ENCODE data around the gene MYO9B. TPM values are rescaled to one million over a fixed set of nuclear protein-coding genes. Genes with fewer than 3 reads are reported as not detected.
A peak's percentile ranks its signal among the peaks of the same experiment; 100 is the strongest.

Gene MYO9B
- total and polyA plus RNA-seq, 4 donors = 44.3 to 121 (median 97.2) TPM

GRCh38 chr19:17235971-17236777 lies 160.6 kb downstream of the MYO9B start:
- TF ChIP-seq CTCF (IDR thresholded peaks at IDR 0.05; ENCODE audit: control extremely low read depth, extremely low read depth) = no peak
- ATAC-seq (ENCODE audit: insufficient read depth, low FRiP score) (peak; percentile 9), DNase-seq (peak; percentile 41 to 70 (median 57))
- Histone ChIP-seq H3K27me3 (ENCODE audit: control insufficient read depth in 3 of 3, insufficient read depth in 3 of 3, low read length in 2 of 3) (no peaks in the 10 kb centered on the region), H3K9me3 (ENCODE audit: control insufficient read depth in 4 of 4, insufficient read depth in 3 of 4, low read length in 3 of 4) (no peaks in the 10 kb centered on the region), H3K4me1 (ENCODE audit: control insufficient read depth in 5 of 5, insufficient read depth in 5 of 5, low read length in 5 of 5) (peaks cover 0 to 14% (median 3%) of the 10 kb centered on the region in 5 donors), H3K27ac (ENCODE audit: low read depth in 1 of 2, low read length in 1 of 2) (peak overlapping the region; percentile 67 to 75), H3K4me3 (peak overlapping the region; percentile 43), H3K9ac (ENCODE audit: insufficient read depth in 1 of 2, low read length in 2 of 2) (no peak overlapping the region), H3K36me3 (ENCODE audit: control insufficient read depth in 4 of 4, insufficient read depth in 4 of 4, low read length in 4 of 4) (peaks cover 0 to 16% (median 9%) of the 10 kb centered on the region in 4 donors)
- 8 to 12% methylated on average over 12 to 24 of the region's 27 CpGs for WGBS, 2 donors

- H3K4me1 ChIP-seq (ENCODE audit: control insufficient read depth in 5 of 5, insufficient read depth in 5 of 5, low read length in 5 of 5) = peaks cover 0 to 14% (median 3%) of the 10 kb centered on the region in 5 donors
- no peak for TF ChIP-seq CTCF (IDR thresholded peaks at IDR 0.05; ENCODE audit: control extremely low read depth, extremely low read depth)
- H3K36me3 ChIP-seq (ENCODE audit: control insufficient read depth in 4 of 4, insufficient read depth in 4 of 4, low read length in 4 of 4) = peaks cover 0 to 12% (median 8%) of the 10 kb centered on the region in 4 donors
- H3K4me3 ChIP-seq = no peak overlapping the region
- ATAC-seq (ENCODE audit: insufficient read depth, low FRiP score) (no peak), DNase-seq (no peak)
- no peak overlapping the region for H3K9ac ChIP-seq (ENCODE audit: insufficient read depth in 1 of 2, low read length in 2 of 2)
- WGBS, 2 donors = 82 to 84% methylated on average over 18 of the region's 18 CpGs
- H3K27me3 ChIP-seq (ENCODE audit: control insufficient read depth in 3 of 3, insufficient read depth in 3 of 3, low read length in 2 of 3) = no peaks in the 10 kb centered on the region
- no peaks in the 10 kb centered on the region for H3K9me3 ChIP-seq (ENCODE audit: control insufficient read depth in 4 of 4, insufficient read depth in 3 of 4, low read length in 3 of 4)
- peak overlapping the region in 1 of 2 donors; percentile 15 for H3K27ac ChIP-seq (ENCODE audit: low read depth in 1 of 2, low read length in 1 of 2)
Measured at GRCh38 chr19:17236811-17237543, 161.4 kb downstream of the MYO9B start.

- H3K27ac ChIP-seq (ENCODE audit: low read depth in 1 of 2, low read length in 1 of 2) = no peak overlapping the region
- ATAC-seq (ENCODE audit: insufficient read depth, low FRiP score) (no peak), DNase-seq (no peak)
- TF ChIP-seq CTCF (IDR thresholded peaks at IDR 0.05; ENCODE audit: control extremely low read depth, extremely low read depth) = no peak
- peaks cover 0 to 18% (median 4%) of the 10 kb centered on the region in 5 donors for H3K4me1 ChIP-seq (ENCODE audit: control insufficient read depth in 5 of 5, insufficient read depth in 5 of 5, low read length in 5 of 5)
- no peaks in the 10 kb centered on the region for H3K9me3 ChIP-seq (ENCODE audit: control insufficient read depth in 4 of 4, insufficient read depth in 3 of 4, low read length in 3 of 4)
- H3K9ac ChIP-seq (ENCODE audit: insufficient read depth in 1 of 2, low read length in 2 of 2) = no peak overlapping the region
- 94 to 96% methylated on average over 13 of the region's 13 CpGs for WGBS, 2 donors
- H3K4me3 ChIP-seq = no peak overlapping the region
- no peaks in the 10 kb centered on the region for H3K27me3 ChIP-seq (ENCODE audit: control insufficient read depth in 3 of 3, insufficient read depth in 3 of 3, low read length in 2 of 3)
- peaks cover 0 to 9% (median 6%) of the 10 kb centered on the region in 4 donors for H3K36me3 ChIP-seq (ENCODE audit: control insufficient read depth in 4 of 4, insufficient read depth in 4 of 4, low read length in 4 of 4)
Measured at GRCh38 chr19:17237747-17238706, 162.4 kb downstream of the MYO9B start.
